Activated naive CD4-positive, alpha-beta T cell treated with anti-CD3 and anti-CD28 coated beads, Interleukin-2, amount 10 ng/mL, durations not matched to agents 7 days and 5 days (primary cell): ENCODE data around the gene UGT1A1.
"Not testable (repeated sequence)": the region's sequence is repeated elsewhere in the genome, so short reads cannot be mapped to it uniquely, and the experiment has no call there.

Experiments
- CTCF ChIA-PET: fragments of 350-600 bp; sonication (Branson Sonifier 250); formaldehyde crosslinking; loops from one replicate; lab custom pipeline; 2021; ENCODE audit warnings: antibody characterized with exemption; lab: Charles Lee
- DNase-seq: peaks from one replicate; pipeline ENCODE4 v3.0.0-alpha.2; 2020
- H3K27ac Mint-ChIP-seq: one replicate; pipeline ENCODE4 v1.8.0; 2021; ENCODE audit warnings: mild to moderate bottlenecking, moderate library complexity, mixed read lengths
- H3K27me3 Mint-ChIP-seq: one replicate; pipeline ENCODE4 v1.8.0; 2021; ENCODE audit warnings: mild to moderate bottlenecking, mixed read lengths
- H3K36me3 Mint-ChIP-seq: one replicate; pipeline ENCODE4 v1.8.0; 2021; ENCODE audit warnings: mixed read lengths
- H3K4me1 Mint-ChIP-seq: one replicate; pipeline ENCODE4 v1.8.0; 2021; ENCODE audit warnings: mixed read lengths
- H3K4me3 Mint-ChIP-seq: one replicate; pipeline ENCODE4 v1.8.0; 2021; ENCODE audit warnings: mild to moderate bottlenecking, moderate library complexity, mixed read lengths
- H3K9me3 Mint-ChIP-seq: one replicate; pipeline ENCODE4 v1.8.0; 2021; ENCODE audit warnings: mixed read lengths

UGT1A1 gene

DNA sequence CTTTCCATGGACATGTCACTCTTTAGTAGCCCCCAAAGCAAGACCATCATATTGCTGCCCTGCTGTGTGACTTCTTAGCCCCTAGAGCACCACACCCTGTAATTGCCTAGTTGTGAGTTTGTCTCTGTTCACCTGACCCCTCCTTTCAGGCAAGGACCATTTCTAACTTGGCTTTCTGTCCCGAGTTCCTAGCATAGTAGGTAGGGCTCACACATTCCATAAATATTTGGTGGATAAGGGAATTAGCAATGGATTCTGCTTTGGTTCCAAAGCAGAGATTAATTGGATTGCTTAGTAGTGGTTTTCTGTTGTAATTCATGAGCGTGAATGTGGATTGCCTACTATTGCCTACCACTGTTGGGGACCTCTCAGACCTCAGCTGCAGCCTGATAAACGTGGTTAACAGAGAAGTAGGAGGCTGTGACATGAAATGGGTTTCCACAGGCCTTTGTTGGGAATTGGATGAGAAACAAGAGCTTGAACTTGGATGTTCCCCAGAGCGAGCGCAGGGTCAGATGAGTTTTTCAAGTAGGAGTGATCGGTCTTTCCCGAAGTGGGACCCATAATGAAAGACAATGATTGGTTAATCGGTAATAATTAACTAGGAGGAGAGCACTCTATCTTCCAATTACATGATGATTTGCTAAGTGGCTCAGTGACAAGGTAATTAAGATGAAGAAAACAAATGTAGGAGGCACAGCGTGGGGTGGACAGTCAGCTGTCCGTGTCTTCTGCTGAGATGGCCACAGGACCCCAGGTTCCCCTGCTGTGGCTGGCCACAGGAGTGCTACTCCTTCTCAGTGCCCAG, 13.4 kb upstream of the UGT1A1 start:
- Mint-ChIP-seq H3K27ac (no peak overlapping the region), H3K4me1 (no peaks in the 10 kb centered on the region), H3K9me3 (peaks cover 15% of the 10 kb centered on the region), H3K27me3 (peaks cover 10% of the 10 kb centered on the region), H3K4me3 (no peak overlapping the region), H3K36me3 (no peaks in the 10 kb centered on the region)
- CTCF ChIA-PET, result no interaction called here
- DNase-seq, result no peak

DNA sequence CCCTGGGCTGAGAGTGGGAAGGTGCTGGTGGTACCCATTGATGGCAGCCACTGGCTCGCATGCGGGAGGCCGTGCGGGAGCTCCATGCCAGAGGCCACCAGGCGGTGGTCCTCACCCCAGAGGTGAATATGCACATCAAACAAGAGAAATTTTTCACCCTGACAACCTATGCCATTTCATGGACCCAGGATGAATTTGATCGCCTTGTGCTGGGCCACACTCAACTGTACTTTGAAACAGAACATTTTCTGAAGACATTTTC, 12.9 kb upstream of the UGT1A1 start:
- CTCF ChIA-PET, result no interaction called here
- Mint-ChIP-seq H3K4me3 (no peak overlapping the region), H3K27ac (no peak overlapping the region), H3K27me3 (peaks cover 13% of the 10 kb centered on the region), H3K4me1 (no peaks in the 10 kb centered on the region), H3K9me3 (peaks cover 15% of the 10 kb centered on the region), H3K36me3 (no peaks in the 10 kb centered on the region)
- no peak for DNase-seq

DNA sequence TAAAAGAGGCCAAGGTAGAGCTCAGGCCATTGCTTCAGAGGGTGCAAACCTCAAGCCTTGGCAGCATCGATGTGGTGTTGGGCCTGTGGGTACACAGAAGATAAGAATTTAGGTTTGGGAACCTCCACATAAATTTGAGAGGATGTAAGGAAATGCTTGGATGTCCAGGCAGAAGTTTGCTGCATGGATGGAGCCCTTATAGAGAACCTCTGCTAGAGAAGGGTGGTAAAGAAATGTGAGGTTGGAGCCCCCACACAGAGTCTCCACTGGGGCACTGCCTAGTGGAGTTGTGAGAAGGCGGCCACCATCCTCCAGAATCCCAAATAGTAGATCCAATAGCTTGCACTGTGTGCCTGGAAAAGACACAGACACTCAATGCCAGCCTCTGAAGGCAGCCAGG, 9.4 kb upstream of the UGT1A1 start:
- H3K4me1 Mint-ChIP-seq, H3K4me3 Mint-ChIP-seq, H3K27ac Mint-ChIP-seq, H3K36me3 Mint-ChIP-seq, DNase-seq, CTCF ChIA-PET: not testable (repeated sequence)
- Mint-ChIP-seq H3K9me3 (peaks cover 15% of the 10 kb centered on the region), H3K27me3 (peaks cover 10% of the 10 kb centered on the region)

DNA sequence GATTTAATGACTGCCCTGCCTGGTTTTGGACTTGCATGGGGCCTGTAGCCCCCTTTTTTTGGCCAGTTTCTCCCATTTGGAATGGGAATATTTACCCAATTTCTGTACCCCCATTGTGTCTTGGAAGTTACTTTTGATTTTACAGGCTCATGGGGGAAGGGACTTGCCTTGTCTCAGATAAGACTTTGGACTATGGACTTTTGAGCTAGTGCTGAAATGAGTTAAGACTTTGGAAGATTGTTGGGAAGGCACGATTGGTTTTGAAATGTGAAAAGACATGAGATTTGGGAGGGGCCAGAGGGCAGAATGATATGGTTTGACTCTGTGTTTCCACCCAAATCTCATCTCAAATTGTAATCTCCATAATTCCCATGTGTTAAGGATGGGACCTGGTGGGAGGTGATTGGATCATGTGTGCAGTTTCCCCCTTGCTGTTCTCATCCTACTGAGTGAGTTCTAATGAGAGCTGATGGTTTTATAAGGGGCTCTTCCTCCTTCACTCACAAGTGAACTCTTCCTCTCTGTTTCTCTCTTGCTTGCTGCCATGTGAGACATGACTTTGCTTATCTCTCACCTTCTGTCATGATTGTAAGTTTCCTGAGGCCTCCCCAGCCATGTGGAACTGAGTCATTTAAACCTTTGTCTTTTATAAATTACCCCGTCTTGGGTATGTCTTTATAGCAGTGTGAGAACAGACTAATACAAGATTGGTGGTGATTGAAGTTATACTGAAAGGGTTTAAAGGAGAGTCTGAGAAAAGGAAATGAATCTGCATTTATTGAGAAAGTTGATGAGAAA, 8.7 kb upstream of the UGT1A1 start:
- peaks cover 15% of the 10 kb centered on the region for H3K9me3 Mint-ChIP-seq
- DNase-seq, CTCF ChIA-PET, H3K4me3 Mint-ChIP-seq, H3K36me3 Mint-ChIP-seq, H3K27ac Mint-ChIP-seq, H3K4me1 Mint-ChIP-seq, H3K27me3 Mint-ChIP-seq: not testable (repeated sequence)

DNA sequence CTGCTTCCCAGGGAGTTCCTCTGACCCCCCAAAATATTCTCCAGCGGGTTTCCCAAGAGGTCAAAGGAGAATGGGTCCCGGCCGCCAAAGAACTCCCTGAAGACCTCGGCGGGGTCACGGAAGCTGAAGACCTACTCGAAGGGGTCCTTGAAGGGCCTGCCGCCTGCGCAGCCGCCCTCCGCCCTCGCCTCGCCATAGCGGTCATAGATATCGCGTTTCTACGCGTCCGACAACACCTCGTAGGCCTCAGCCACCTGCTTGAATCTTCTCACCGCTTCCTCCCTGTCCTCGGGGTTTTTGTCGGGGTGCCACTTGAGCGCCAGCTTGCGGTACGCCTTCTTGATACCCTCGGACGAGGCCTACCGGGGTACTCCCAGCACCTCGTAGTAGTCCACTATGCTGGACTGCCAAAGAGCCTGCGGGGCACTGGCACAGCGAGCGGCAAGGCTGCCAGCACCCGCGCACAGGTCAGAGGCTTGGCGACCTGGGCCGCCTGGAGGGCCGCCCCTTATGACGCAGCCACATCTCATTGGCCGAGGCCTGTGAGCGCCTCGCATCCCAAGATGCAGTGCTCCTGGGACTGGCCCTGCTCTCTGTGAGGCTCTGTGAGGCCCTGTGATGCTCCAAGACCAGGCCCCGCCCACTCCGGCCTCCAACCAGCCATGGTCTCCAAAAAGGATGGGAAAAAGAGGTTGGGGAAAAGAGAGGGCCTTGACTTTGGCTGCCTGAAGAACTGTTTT, 5.0 kb upstream of the UGT1A1 start:
- Mint-ChIP-seq H3K27me3 (peaks cover 5% of the 10 kb centered on the region), H3K36me3 (no peaks in the 10 kb centered on the region), H3K4me3 (no peak overlapping the region), H3K9me3 (peaks cover 9% of the 10 kb centered on the region), H3K4me1 (no peaks in the 10 kb centered on the region), H3K27ac (no peak overlapping the region)
- CTCF ChIA-PET, result no interaction called here
- no peak for DNase-seq

DNA sequence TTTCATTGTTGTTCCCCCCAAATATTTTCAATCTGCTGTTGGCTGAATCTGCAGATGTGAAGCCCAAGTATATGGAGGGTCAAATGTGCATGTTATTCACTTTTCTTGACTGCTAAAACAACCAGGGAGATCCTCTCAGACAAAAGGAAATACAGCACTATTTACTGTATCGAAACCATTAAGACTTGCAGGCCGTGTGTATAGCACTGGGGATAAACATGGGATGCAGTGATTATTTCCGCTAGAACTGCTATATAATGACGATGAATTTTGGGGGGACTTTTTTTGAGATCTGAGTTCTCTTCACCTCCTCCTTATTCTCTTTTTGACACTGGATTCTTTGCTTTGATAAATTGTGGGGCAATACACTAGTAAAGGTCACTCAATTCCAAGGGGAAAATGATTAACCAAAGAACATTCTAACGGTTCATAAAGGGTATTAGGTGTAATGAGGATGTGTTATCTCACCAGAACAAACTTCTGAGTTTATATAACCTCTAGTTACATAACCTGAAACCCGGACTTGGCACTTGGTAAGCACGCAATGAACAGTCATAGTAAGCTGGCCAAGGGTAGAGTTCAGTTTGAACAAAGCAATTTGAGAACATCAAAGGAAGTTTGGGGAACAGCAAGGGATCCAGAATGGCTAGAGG, 3.5 kb upstream of the UGT1A1 start:
- Mint-ChIP-seq H3K27me3 (peaks cover 3% of the 10 kb centered on the region), H3K9me3 (peaks cover 1% of the 10 kb centered on the region), H3K36me3 (no peaks in the 10 kb centered on the region), H3K4me3 (no peak overlapping the region), H3K27ac (no peak overlapping the region), H3K4me1 (no peaks in the 10 kb centered on the region)
- CTCF ChIA-PET, result no interaction called here
- DNase-seq, result no peak

DNA sequence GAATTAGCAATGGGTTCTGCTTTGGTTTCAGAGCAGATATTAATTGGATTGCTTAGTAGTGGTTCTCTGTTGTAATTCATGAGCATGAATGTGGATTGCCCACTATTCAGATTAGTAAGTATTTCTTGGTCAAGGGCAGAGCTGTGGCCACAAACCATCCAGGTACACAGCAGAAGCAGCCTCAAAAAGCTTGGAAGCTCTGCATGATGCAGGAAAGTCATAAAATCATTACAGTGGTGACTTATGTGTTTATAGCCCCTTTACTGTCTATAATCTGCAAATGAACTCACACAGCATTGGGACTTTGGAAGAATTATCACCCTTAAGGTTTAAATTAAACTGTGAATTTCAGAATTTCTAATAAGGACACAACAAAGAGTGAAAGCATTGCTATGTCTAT, 1.9 kb upstream of the UGT1A1 start:
- CTCF ChIA-PET, result no interaction called here
- DNase-seq, result no peak
- Mint-ChIP-seq H3K27me3 (no peaks in the 10 kb centered on the region), H3K9me3 (no peaks in the 10 kb centered on the region), H3K4me3 (no peak overlapping the region), H3K36me3 (no peaks in the 10 kb centered on the region), H3K27ac (no peak overlapping the region), H3K4me1 (no peaks in the 10 kb centered on the region)

DNA sequence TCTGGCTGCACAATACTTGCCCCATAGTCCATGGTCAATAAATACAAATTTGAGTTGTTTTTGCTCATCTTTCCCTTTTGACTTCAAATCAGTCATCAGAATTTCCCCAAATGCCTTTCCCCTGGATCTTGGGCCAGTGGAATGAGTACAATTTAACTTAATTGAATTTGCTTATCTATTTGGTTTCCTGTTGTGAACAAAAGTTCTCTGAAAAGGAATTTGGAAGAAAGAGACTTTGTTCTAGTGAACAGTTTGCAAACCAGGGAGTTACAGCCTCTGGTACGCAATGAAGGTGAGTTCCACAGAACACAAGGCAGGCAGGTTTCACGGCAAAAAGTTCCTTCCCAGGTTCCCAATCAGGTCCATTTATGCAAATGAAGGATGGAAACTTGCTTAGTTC, 1.2 kb upstream of the UGT1A1 start:
- Mint-ChIP-seq H3K4me3 (no peak overlapping the region), H3K9me3 (no peaks in the 10 kb centered on the region), H3K27me3 (peaks cover 4% of the 10 kb centered on the region), H3K36me3 (no peaks in the 10 kb centered on the region), H3K4me1 (no peaks in the 10 kb centered on the region), H3K27ac (no peak overlapping the region)
- no peak for DNase-seq
- CTCF ChIA-PET, result no interaction called here

DNA sequence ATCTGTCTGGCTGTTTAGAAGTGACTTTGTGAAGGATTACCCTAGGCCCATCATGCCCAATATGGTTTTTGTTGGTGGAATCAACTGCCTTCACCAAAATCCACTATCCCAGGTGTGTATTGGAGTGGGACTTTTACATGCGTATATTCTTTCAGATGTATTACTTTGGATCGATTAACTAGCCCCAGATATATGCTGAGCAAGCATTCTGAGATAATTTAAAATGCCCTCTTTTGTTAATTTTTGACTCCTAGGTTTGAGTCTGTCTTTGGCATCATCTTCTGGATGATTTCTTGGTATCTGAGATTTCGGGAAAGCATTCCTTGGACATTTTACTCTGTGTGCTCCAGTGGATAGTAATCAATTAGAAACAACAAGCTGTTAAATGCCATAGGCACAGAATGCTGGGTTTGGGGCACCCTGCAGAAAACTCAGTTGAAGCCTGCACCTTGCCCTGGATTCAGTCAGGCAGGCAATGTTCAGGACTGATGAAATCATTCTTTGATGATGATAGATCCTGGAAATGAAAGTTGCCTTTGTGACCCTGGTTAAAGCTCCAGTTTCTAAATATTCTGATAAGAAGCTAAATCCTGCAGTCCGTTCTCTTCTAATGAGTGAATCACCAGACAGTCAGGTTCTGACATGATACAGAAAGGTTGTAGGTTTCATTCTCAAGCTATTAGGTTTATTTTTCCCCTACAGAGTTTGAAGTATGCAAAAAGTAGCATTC, 1.1 kb downstream of the UGT1A1 start:
- CTCF ChIA-PET, result no interaction called here
- H3K27me3 Mint-ChIP-seq, result peaks cover 15% of the 10 kb centered on the region
- H3K4me3 Mint-ChIP-seq, result no peak overlapping the region

DNA sequence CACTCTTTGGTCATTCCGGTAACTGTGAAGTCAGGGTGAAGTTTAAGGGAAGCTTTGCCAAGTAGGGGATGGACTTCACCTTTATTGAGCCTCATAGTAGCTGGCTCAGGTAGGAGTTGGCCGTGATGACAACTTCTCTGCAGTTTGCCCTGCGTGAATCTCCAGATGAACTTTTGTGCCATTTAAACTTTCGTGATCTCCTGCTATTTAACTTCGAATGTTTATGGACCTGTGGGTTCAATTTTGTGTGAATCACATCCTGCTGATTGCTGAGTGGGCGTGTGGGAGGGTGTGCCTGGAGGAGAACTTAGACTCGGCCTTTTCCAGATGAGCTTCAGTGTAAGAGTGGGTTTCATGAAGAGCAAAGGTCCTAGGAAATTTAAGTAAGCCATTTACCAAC, 4.2 kb downstream of the UGT1A1 start:
- DNase-seq, result no peak
- Mint-ChIP-seq H3K36me3 (no peaks in the 10 kb centered on the region), H3K9me3 (no peaks in the 10 kb centered on the region), H3K27me3 (peaks cover 15% of the 10 kb centered on the region), H3K27ac (no peak overlapping the region), H3K4me1 (no peaks in the 10 kb centered on the region), H3K4me3 (no peak overlapping the region)
- CTCF ChIA-PET, result no interaction called here

More for the DNA sequence above, 1.1 kb downstream of the UGT1A1 start:
- no peaks in the 10 kb centered on the region for H3K9me3 Mint-ChIP-seq
- DNase-seq, result no peak
- H3K36me3 Mint-ChIP-seq, result no peaks in the 10 kb centered on the region
- H3K4me1 Mint-ChIP-seq, result no peaks in the 10 kb centered on the region
- no peak overlapping the region for H3K27ac Mint-ChIP-seq

DNA sequence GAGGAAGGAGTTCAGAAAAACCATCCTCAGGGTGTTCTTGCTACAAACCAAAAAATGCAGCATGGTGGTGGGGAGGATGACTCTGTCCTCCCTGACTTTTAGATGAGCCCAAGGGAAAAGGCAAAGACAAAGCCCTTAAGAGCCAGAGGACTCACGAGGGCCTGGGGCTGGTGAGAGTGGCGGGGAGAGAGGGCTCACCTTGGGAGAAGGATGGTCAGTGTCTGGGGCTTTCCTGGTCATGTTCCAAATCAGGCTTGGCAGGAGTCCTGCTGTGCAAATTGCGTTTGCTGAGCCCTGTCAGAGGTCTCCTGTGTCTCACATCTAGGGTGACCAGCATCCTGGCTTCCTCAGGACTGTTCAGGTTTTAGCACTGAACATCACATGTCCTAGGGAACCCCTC, 4.7 kb downstream of the UGT1A1 start:
- CTCF ChIA-PET, result no interaction called here
- no peak for DNase-seq
- no peaks in the 10 kb centered on the region for H3K4me1 Mint-ChIP-seq
- H3K27me3 Mint-ChIP-seq, result peaks cover 15% of the 10 kb centered on the region
- H3K9me3 Mint-ChIP-seq, result no peaks in the 10 kb centered on the region
- no peak overlapping the region for H3K27ac Mint-ChIP-seq
- H3K36me3 Mint-ChIP-seq, result no peaks in the 10 kb centered on the region
- no peak overlapping the region for H3K4me3 Mint-ChIP-seq

DNA sequence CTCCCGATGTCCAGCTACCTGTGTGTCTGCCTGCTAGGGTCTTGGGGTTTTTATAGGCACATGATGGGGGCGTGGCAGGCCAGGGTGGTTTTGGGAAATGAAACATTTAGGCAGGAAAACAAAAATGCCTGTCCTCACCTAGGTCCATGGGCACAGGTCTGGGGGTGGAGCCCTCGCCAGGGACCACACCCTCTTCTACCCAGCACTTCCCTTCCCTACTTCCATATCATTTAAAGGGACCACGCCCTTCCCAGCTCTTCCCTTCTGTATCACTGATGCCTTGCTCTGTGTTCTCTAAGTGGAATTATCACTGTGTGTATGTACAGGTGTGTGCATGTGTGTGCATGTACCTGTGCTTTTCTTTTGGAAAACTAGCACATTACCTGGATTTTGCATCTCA, 6.3 kb downstream of the UGT1A1 start:
- H3K36me3 Mint-ChIP-seq, result no peaks in the 10 kb centered on the region
- peaks cover 20% of the 10 kb centered on the region for H3K27me3 Mint-ChIP-seq
- H3K9me3 Mint-ChIP-seq, result no peaks in the 10 kb centered on the region
- no peak for DNase-seq
- no peaks in the 10 kb centered on the region for H3K4me1 Mint-ChIP-seq
- CTCF ChIA-PET, result no interaction called here
- no peak overlapping the region for H3K27ac Mint-ChIP-seq
- no peak overlapping the region for H3K4me3 Mint-ChIP-seq

DNA sequence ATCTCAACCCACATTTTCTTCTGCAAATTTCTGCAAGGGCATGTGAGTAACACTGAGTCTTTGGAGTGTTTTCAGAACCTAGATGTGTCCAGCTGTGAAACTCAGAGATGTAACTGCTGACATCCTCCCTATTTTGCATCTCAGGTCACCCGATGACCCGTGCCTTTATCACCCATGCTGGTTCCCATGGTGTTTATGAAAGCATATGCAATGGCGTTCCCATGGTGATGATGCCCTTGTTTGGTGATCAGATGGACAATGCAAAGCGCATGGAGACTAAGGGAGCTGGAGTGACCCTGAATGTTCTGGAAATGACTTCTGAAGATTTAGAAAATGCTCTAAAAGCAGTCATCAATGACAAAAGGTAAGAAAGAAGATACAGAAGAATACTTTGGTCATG, 8.0 kb downstream of the UGT1A1 start:
- no peak for DNase-seq
- H3K4me3 Mint-ChIP-seq, result no peak overlapping the region
- H3K36me3 Mint-ChIP-seq, result no peaks in the 10 kb centered on the region
- H3K27me3 Mint-ChIP-seq, result peaks cover 20% of the 10 kb centered on the region
- no peaks in the 10 kb centered on the region for H3K9me3 Mint-ChIP-seq
- no peaks in the 10 kb centered on the region for H3K4me1 Mint-ChIP-seq
- CTCF ChIA-PET, result no interaction called here
- no peak overlapping the region for H3K27ac Mint-ChIP-seq

DNA sequence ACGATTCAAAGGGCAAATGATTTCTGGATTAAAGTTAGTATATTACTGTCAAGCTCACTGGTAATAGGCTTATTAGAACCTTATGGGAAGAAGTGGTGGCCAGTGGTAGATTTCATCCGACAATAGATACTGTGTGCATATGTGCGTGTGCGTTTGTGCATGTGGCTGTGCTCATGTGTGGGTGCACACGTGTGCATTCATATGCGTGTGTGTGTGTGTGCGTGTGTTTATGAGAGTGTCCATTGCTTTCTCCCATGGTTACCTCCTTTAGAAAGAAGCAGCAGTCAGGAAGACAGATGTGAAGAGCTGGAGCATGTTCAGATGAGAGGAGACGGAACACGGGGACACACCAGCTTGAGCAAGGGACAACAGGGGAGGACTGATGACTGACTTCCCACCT, 9.2 kb downstream of the UGT1A1 start:
- Mint-ChIP-seq H3K36me3 (no peaks in the 10 kb centered on the region), H3K27me3 (peaks cover 13% of the 10 kb centered on the region), H3K9me3 (no peaks in the 10 kb centered on the region), H3K4me1 (no peaks in the 10 kb centered on the region), H3K27ac (no peak overlapping the region), H3K4me3 (no peak overlapping the region)
- CTCF ChIA-PET, result no interaction called here
- DNase-seq, result no peak
